NCI-H1417 (cell line): ENCODE data around the gene CXCR4.

Experiments used
- DNase-seq, 3 experiments: peaks; one replicate each; lab custom pipeline; 2025; lab: John Stamatoyannopoulos, UW

Gene CXCR4

GRCh38 chr2:136117909-136118818, at the start of gene CXCR4:
Gene CXCR4, minus strand, starts transcription at chr2:136118149. Its CDS starts 89 bp downstream, at chr2:136118060.
- DNase-seq = peak; percentile 73 to 94 (median 92)

- DNase-seq = no peak
Measured at GRCh38 chr2:136164280-136164776, 46.4 kb upstream of the CXCR4 start.

- peak in 1 of 3 experiments; percentile 15 for DNase-seq
Measured at GRCh38 chr2:136162438-136162837, 44.5 kb upstream of the CXCR4 start.

- DNase-seq = no peak
Measured at GRCh38 chr2:136156411-136156810, 38.5 kb upstream of the CXCR4 start.

- DNase-seq = no peak
Measured at GRCh38 chr2:136154384-136154783, 36.4 kb upstream of the CXCR4 start.

GRCh38 chr2:136151021-136151971, 33.3 kb upstream of the CXCR4 start:
- no peak for DNase-seq

GRCh38 chr2:136149011-136149410, 31.1 kb upstream of the CXCR4 start:
- DNase-seq = no peak

GRCh38 chr2:136146564-136146963, 28.6 kb upstream of the CXCR4 start:
- no peak for DNase-seq

- DNase-seq = peak in 1 of 3 experiments; percentile 24
Measured at GRCh38 chr2:136143603-136144451, 25.9 kb upstream of the CXCR4 start.

GRCh38 chr2:136141510-136142149, 23.7 kb upstream of the CXCR4 start:
- DNase-seq = peak; percentile 86 to 99 (median 93)

- DNase-seq = no peak
Measured at GRCh38 chr2:136139631-136140030, 21.7 kb upstream of the CXCR4 start.

GRCh38 chr2:136137982-136138381, 20.0 kb upstream of the CXCR4 start:
- DNase-seq = no peak

GRCh38 chr2:136136931-136137330, 19.0 kb upstream of the CXCR4 start:
- peak; percentile 29 to 65 (median 40) for DNase-seq

GRCh38 chr2:136135921-136136906, 18.3 kb upstream of the CXCR4 start:
- peak in 2 of 3 experiments; percentile 28 to 64 for DNase-seq

GRCh38 chr2:136135462-136135861, 17.5 kb upstream of the CXCR4 start:
- no peak for DNase-seq

- no peak for DNase-seq
Measured at GRCh38 chr2:136134126-136134525, 16.2 kb upstream of the CXCR4 start.

GRCh38 chr2:136133586-136133985, 15.6 kb upstream of the CXCR4 start:
- no peak for DNase-seq

- no peak for DNase-seq
Measured at GRCh38 chr2:136133176-136133575, 15.2 kb upstream of the CXCR4 start.

GRCh38 chr2:136132825-136133155, 14.8 kb upstream of the CXCR4 start:
- DNase-seq = no peak
